ENCODE measurements around the gene NIPBL.

NIPBL gene

GRCh38 chr5:37014321-37014720 lies 137.8 kb downstream of the NIPBL start:
- peaks cover 3% of the 10 kb centered on the region for H3K27me3 Mint-ChIP-seq (ENCODE audit: low read depth, poor library complexity)
- no peak for TF ChIP-seq CTCF (IDR thresholded peaks at IDR 0.05)

DNA sequence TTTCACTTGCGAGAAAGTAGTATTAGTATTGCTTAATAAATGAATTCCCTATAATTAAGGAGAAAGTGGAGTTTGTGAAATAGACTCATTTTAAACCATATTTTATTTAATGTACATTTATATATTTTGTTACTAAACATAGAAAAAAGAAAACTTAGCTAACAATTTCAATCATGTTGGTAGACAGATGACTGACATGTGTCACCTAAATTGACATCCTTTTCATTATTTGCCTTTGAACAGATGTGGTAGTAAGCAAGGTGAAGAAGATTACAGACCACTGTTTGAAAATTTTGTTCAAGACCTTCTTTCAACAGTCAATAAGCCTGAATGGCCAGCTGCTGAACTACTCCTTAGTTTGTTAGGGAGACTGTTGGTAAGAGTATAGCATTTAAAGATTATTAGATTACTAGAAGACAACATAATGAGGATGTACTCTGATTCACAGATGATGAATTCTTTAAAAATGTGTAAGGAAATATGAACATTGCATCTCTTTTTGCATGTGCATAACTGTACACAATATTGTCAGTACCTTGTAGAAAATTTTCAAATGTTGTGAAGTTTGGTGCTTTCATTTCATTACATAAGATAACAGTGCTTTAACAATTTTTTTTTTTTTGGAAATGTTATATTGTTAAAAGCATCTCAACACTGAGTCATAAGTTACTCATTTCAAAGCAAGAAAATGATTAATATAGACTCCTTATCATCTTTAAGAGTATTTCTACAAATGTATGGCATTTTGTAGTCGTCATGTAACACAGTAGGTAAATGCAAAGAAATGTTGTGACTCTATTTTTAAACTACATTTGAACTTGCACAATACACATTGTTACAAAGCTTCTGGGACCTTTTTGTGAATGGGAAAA lies 139.5 kb downstream of the NIPBL start:
- DNase-seq = no peak
- TF ChIP-seq CTCF (IDR thresholded peaks at IDR 0.05) = no peak
- Mint-ChIP-seq H3K4me1 (no peaks in the 10 kb centered on the region), H3K27ac (no peak overlapping the region), H3K27me3 (ENCODE audit: low read depth, poor library complexity) (no peaks in the 10 kb centered on the region), H3K9me3 (peaks cover 6% of the 10 kb centered on the region), H3K4me3 (no peak overlapping the region), H3K36me3 (ENCODE audit: low read depth) (peaks cover 70% of the 10 kb centered on the region)

More at GRCh38 chr5:37014321-37014720, 137.8 kb downstream of the NIPBL start:
- Mint-ChIP-seq H3K4me3 (no peak overlapping the region), H3K27ac (no peak overlapping the region), H3K36me3 (ENCODE audit: low read depth) (peaks cover 69% of the 10 kb centered on the region), H3K9me3 (peaks cover 6% of the 10 kb centered on the region), H3K4me1 (no peaks in the 10 kb centered on the region)
- DNase-seq = no peak

GRCh38 chr5:37028910-37029309 lies 152.3 kb downstream of the NIPBL start:
- no peak overlapping the region for H3K27ac Mint-ChIP-seq

GRCh38 chr5:37029436-37029835 lies 152.9 kb downstream of the NIPBL start:
- H3K27me3 Mint-ChIP-seq (ENCODE audit: low read depth, poor library complexity) = no peaks in the 10 kb centered on the region
- H3K4me1 Mint-ChIP-seq = no peaks in the 10 kb centered on the region
- no peak for TF ChIP-seq CTCF (IDR thresholded peaks at IDR 0.05)
- no peak for DNase-seq
- H3K27ac Mint-ChIP-seq = no peak overlapping the region
- no peak overlapping the region for H3K4me3 Mint-ChIP-seq
- peaks cover 72% of the 10 kb centered on the region for H3K36me3 Mint-ChIP-seq (ENCODE audit: low read depth)
- no peaks in the 10 kb centered on the region for H3K9me3 Mint-ChIP-seq

More at GRCh38 chr5:37028910-37029309, 152.3 kb downstream of the NIPBL start:
- no peak for TF ChIP-seq CTCF (IDR thresholded peaks at IDR 0.05)
- Mint-ChIP-seq H3K36me3 (ENCODE audit: low read depth) (peaks cover 73% of the 10 kb centered on the region), H3K9me3 (no peaks in the 10 kb centered on the region), H3K4me3 (no peak overlapping the region), H3K4me1 (no peaks in the 10 kb centered on the region), H3K27me3 (ENCODE audit: low read depth, poor library complexity) (no peaks in the 10 kb centered on the region)
- DNase-seq = no peak

DNA sequence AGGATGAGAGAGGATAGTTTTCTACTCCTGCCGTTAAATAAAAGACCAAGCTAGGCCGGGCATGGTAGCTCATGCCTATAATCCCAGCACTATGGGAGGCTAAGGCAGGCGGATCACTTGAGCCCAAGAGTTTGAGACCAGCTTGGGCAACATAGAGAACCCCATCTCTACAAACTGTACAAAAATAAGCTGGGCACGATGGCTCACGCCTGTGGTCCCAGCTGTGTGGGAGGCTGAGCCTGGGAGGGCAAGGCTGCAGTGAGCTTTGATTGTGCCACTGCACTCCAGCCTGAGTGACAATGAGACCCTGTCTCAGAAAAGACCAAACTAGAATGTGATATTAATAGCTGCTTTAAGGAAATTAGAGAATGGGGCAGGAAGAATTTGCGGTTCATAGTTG lies 158.4 kb downstream of the NIPBL start:
- Mint-ChIP-seq H3K27ac (peak overlapping the region; percentile 33), H3K4me1 (no peaks in the 10 kb centered on the region), H3K9me3 (no peaks in the 10 kb centered on the region), H3K36me3 (ENCODE audit: low read depth) (peaks cover 44% of the 10 kb centered on the region), H3K27me3 (ENCODE audit: low read depth, poor library complexity) (no peaks in the 10 kb centered on the region), H3K4me3 (no peak overlapping the region)
- no peak for DNase-seq
- TF ChIP-seq CTCF (IDR thresholded peaks at IDR 0.05) = no peak

GRCh38 chr5:37037840-37038239 lies 161.3 kb downstream of the NIPBL start:
- no peaks in the 10 kb centered on the region for H3K27me3 Mint-ChIP-seq (ENCODE audit: low read depth, poor library complexity)
- DNase-seq = no peak
- no peak for TF ChIP-seq CTCF (IDR thresholded peaks at IDR 0.05)
- no peak overlapping the region for H3K4me3 Mint-ChIP-seq
- no peaks in the 10 kb centered on the region for H3K4me1 Mint-ChIP-seq
- H3K27ac Mint-ChIP-seq = no peak overlapping the region
- no peaks in the 10 kb centered on the region for H3K9me3 Mint-ChIP-seq
- H3K36me3 Mint-ChIP-seq (ENCODE audit: low read depth) = peaks cover 31% of the 10 kb centered on the region
